PC-3 (cell line): ENCODE measurements around the gene FBXO44. TPM values are rescaled to one million over a fixed set of nuclear protein-coding genes. Genes with fewer than 3 reads are reported as not detected.

Source experiments
- ATAC-seq: fragments of 200-7000 bp; cut with Tn5 transposase; 2 replicates; pipeline ENCODE4 v1.9.1; 2020; ENCODE audit warnings: mild to moderate bottlenecking, moderate library complexity
- BruUV-seq: library from RNA; stranded (reverse); fragments of 400-500 nt; replicated peaks from 2 replicates; lab custom pipeline; 2021; lab: Mats Ljungman, UMichigan
- CTCF ChIA-PET: fragments of 300-600 bp; sonication (Branson Sonifier 250); formaldehyde crosslinking; loops from one replicate; lab custom pipeline; 2022; ENCODE audit warnings: antibody characterized with exemption; lab: Charles Lee
- POLR2A ChIA-PET: fragments of 300-600 bp; sonication (Branson Sonifier 250); formaldehyde crosslinking; loops from one replicate; lab custom pipeline; 2022; ENCODE audit warnings: antibody characterized with exemption; ENCODE audit not compliant: unreplicated experiment; lab: Charles Lee
- DNase-seq: peaks from one replicate; pipeline ENCODE4 v3.0.0-alpha.2; 2015
- H2AFZ ChIP-seq: fragments of 300-600 bp; sonication (generic); 2 replicates; pipeline ENCODE4 v1.6.0; 2016; ENCODE audit warnings: antibody characterized with exemption, low read length
- H3F3A ChIP-seq: fragments of 300-600 bp; sonication (generic); one replicate; pipeline ENCODE4 v1.6.0; 2017; ENCODE audit warnings: antibody characterized with exemption, low read length, control low read depth, mild to moderate bottlenecking; ENCODE audit not compliant: unreplicated experiment
- H3K27ac ChIP-seq: fragments of 300-600 bp; sonication (generic); 2 replicates; pipeline ENCODE4 v1.5.1; 2016; ENCODE audit warnings: mild to moderate bottlenecking, low read length
- H3K27me3 ChIP-seq: fragments of 300-600 bp; sonication (generic); 2 replicates; pipeline ENCODE4 v1.6.1; 2016; ENCODE audit warnings: low read length, mixed read lengths
- H3K36me3 ChIP-seq: fragments of 300-600 bp; sonication (generic); 2 replicates; pipeline ENCODE4 v1.6.1; 2016; ENCODE audit warnings: low read depth, mixed run types, low read length, mixed read lengths
- H3K4me1 ChIP-seq: fragments of 300-600 bp; sonication (generic); 2 replicates; pipeline ENCODE4 v1.5.1; 2016; ENCODE audit warnings: low read length; ENCODE audit not compliant: insufficient read depth
- H3K4me2 ChIP-seq: fragments of 300-600 bp; sonication (generic); 2 replicates; pipeline ENCODE4 v1.6.0; 2016; ENCODE audit warnings: low read length
- H3K4me3 ChIP-seq: fragments of 300-600 bp; sonication (generic); 2 replicates; pipeline ENCODE4 v1.5.1; 2016; ENCODE audit warnings: mild to moderate bottlenecking, low read length, mixed read lengths
- H3K79me2 ChIP-seq: fragments of 300-600 bp; sonication (generic); 2 replicates; pipeline ENCODE4 v1.6.1; 2017; ENCODE audit warnings: low read length, mixed read lengths
- H3K9ac ChIP-seq: fragments of 300-600 bp; sonication (generic); 2 replicates; pipeline ENCODE4 v1.6.0; 2016; ENCODE audit warnings: mild to moderate bottlenecking, low read length
- H3K9me2 ChIP-seq: fragments of 300-600 bp; sonication (generic); replicated peaks from 2 replicates; pipeline ENCODE4 v1.6.1; 2016; ENCODE audit warnings: mixed run types, low read length, mixed read lengths
- H3K9me3 ChIP-seq: fragments of 300-600 bp; sonication (generic); 2 replicates; pipeline ENCODE4 v1.6.1; 2016; ENCODE audit warnings: low read length, mixed read lengths
- H4K20me1 ChIP-seq: fragments of 300-600 bp; sonication (generic); 2 replicates; pipeline ENCODE4 v1.6.1; 2016; ENCODE audit warnings: low read length, mixed read lengths
- EZH2 ChIP-seq: fragments of 300-600 bp; sonication (generic); IDR thresholded peaks from one replicate; pipeline ENCODE4 v1.6.1; 2017; ENCODE audit warnings: antibody characterized with exemption, mild to moderate bottlenecking, low read length; ENCODE audit not compliant: unreplicated experiment
- EZH2phosphoT487 ChIP-seq: fragments of 300-600 bp; sonication (generic); IDR thresholded peaks from 2 replicates; pipeline ENCODE4 v1.6.1; 2018; ENCODE audit warnings: mild to moderate bottlenecking, antibody characterized with exemption, low read length, borderline replicate concordance
- intact Hi-C: fragments of 100-400 bp; cut with micrococcal nuclease; formaldehyde crosslinking; loops from 2 replicates; pipeline ENCODE4 v1.9.0; 2023
- total RNA-seq: library from RNA; depleted of rRNA; stranded (reverse); fragments of >200 nt; gene quantifications from 2 replicates; pipeline ENCODE4 v1.2.3, GENCODE V29; 2014
- TF ChIP-seq, protein P1 (sequence below): fragments of 300-600 bp; sonication (generic); conservative IDR thresholded peaks from 2 replicates; pipeline ENCODE4 v1.5.1; 2017; ENCODE audit warnings: antibody characterized with exemption, low read depth, mild to moderate bottlenecking, low read length

The FBXO44 gene
- total RNA-seq, 1 experiment from 2014 or later, result 23.5 TPM

DNA sequence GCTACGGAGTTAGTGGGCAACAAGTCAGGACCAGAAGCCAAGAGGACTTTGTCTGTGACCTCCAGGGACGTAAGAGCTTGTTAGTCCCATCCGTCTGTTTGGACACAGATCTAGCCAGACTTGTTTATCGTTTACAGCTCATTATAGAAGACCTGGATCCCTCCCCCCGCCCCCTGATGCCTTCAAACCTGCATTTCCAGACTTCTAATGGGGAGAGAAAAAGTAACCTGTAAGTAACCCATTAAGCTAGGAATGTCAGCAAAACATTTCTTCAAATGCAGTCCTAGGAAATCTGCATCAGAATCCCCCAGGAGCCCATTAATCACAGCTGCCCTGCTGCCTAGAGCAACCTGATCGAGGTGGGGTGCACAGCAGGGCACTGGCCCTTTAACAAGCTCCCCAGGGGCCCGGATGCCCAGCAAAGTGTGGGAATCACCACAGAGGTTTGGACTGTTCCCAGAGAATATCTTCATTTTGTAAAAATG is 27.7 kb downstream of the FBXO44 start:
- Histone ChIP-seq H3K9ac (no peak overlapping the region), H3K4me1 (peaks cover 4% of the 10 kb centered on the region; the same call in 1 of the 2 replicates), H4K20me1 (no peaks in the 10 kb centered on the region), H3K27ac (no peak overlapping the region), H3K9me3 (no peaks in the 10 kb centered on the region), H3K4me2 (no peak overlapping the region), H3K9me2 (no peaks in the 10 kb centered on the region), H3K79me2 (no peaks in the 10 kb centered on the region), H3K27me3 (no peaks in the 10 kb centered on the region), H3F3A (no peaks in the 10 kb centered on the region), H3K4me3 (no peak overlapping the region), H3K36me3 (no peaks in the 10 kb centered on the region), H2AFZ (no peak overlapping the region)
- no TSS peak for BruUV-seq
- TF ChIP-seq, protein P1, sequence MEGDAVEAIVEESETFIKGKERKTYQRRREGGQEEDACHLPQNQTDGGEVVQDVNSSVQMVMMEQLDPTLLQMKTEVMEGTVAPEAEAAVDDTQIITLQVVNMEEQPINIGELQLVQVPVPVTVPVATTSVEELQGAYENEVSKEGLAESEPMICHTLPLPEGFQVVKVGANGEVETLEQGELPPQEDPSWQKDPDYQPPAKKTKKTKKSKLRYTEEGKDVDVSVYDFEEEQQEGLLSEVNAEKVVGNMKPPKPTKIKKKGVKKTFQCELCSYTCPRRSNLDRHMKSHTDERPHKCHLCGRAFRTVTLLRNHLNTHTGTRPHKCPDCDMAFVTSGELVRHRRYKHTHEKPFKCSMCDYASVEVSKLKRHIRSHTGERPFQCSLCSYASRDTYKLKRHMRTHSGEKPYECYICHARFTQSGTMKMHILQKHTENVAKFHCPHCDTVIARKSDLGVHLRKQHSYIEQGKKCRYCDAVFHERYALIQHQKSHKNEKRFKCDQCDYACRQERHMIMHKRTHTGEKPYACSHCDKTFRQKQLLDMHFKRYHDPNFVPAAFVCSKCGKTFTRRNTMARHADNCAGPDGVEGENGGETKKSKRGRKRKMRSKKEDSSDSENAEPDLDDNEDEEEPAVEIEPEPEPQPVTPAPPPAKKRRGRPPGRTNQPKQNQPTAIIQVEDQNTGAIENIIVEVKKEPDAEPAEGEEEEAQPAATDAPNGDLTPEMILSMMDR, result no peak
- TF ChIP-seq EZH2, result no peak
- intact Hi-C loops, result no loop called here
- ATAC-seq, result no peak
- POLR2A ChIA-PET, result no interaction called here
- CTCF ChIA-PET, result no interaction called here
- no peak for DNase-seq

DNA sequence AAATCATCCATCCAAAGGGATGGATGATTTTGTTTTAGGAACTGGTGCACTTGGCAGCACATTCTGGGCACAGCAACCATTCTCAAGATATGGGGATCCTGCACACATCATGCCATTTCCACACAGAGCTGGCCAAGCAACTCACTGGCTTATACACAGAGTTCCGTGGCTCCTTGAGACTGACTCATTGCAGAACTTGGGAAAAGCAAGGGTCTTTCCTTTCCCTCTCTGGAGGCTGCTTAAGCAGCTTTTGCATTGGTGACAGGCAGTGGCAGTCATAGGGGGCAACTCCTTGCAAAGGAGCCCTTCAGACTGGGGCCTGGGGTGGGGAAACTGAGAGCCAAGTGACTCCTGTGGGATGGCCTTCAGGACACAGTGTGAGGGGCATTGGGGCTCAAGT is 28.1 kb downstream of the FBXO44 start:
- DNase-seq (no peak), ATAC-seq (no peak)
- Histone ChIP-seq H3K79me2 (no peaks in the 10 kb centered on the region), H3K4me3 (no peak overlapping the region), H3K27me3 (no peaks in the 10 kb centered on the region), H3K27ac (no peak overlapping the region), H3F3A (no peaks in the 10 kb centered on the region), H3K9ac (no peak overlapping the region), H3K9me2 (no peaks in the 10 kb centered on the region), H3K9me3 (no peaks in the 10 kb centered on the region), H3K4me1 (peaks cover 4% of the 10 kb centered on the region; the same call in 1 of the 2 replicates), H4K20me1 (no peaks in the 10 kb centered on the region), H2AFZ (no peak overlapping the region), H3K36me3 (no peaks in the 10 kb centered on the region), H3K4me2 (no peak overlapping the region)
- TF ChIP-seq EZH2phosphoT487, result no peak
- TF ChIP-seq EZH2, result no peak
- TF ChIP-seq, protein P1, result no peak
- no TSS peak for BruUV-seq
- intact Hi-C loops, result no loop called here
- CTCF ChIA-PET, result no interaction called here
- POLR2A ChIA-PET, result interaction anchor here (0.5 kb wide), 1 partner anchor 120 kb away, joined by 5 read pairs; no protein-coding TSS in a partner anchor

DNA sequence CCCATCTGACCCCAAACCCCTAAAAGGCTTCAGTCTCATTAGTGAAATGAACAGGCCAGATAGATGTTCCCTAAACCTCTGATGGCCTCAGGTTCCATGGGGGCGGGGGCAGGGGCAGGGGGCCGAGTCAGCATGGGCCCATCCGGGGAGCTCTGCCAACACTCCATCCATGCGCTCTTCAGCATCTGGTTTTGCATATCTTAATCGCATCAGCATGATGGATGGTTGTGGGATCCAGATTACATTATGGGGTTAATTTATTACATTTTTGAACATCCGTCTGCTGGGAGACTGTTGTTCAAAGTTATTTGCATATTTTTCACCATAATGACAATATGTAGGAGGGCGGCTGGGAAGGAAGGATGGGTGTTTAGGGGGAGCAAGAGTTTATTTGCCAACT is 29.4 kb downstream of the FBXO44 start:
- H3K27me3 ChIP-seq, result no peaks in the 10 kb centered on the region
- CTCF ChIA-PET, result no interaction called here

More for the DNA sequence above, 29.4 kb downstream of the FBXO44 start:
- no peaks in the 10 kb centered on the region for H3K9me3 ChIP-seq
- no peak for DNase-seq
- H3K4me1 ChIP-seq, result peaks cover 4% of the 10 kb centered on the region; the same call in 1 of the 2 replicates
- intact Hi-C loops, result no loop called here
- no peak overlapping the region for H3K9ac ChIP-seq
- H3F3A ChIP-seq, result no peaks in the 10 kb centered on the region
- no peaks in the 10 kb centered on the region for H3K36me3 ChIP-seq
- no TSS peak for BruUV-seq
- no peak overlapping the region for H3K4me2 ChIP-seq
- no peak for ATAC-seq
- no peaks in the 10 kb centered on the region for H3K9me2 ChIP-seq
- no peak overlapping the region for H3K4me3 ChIP-seq
- POLR2A ChIA-PET, result no interaction called here
- H3K79me2 ChIP-seq, result no peaks in the 10 kb centered on the region
- H4K20me1 ChIP-seq, result no peaks in the 10 kb centered on the region
- no peak for TF ChIP-seq EZH2
- no peak for TF ChIP-seq EZH2phosphoT487
- TF ChIP-seq, protein P1, result no peak
- H3K27ac ChIP-seq, result no peak overlapping the region
- no peak overlapping the region for H2AFZ ChIP-seq
